Measurements from ENCODE around the gene ZFYVE1.
"Not testable (repeated sequence)": the region's sequence is repeated elsewhere in the genome, so short reads cannot be mapped to it uniquely, and the experiment has no call there.

The ZFYVE1 gene, protein sequence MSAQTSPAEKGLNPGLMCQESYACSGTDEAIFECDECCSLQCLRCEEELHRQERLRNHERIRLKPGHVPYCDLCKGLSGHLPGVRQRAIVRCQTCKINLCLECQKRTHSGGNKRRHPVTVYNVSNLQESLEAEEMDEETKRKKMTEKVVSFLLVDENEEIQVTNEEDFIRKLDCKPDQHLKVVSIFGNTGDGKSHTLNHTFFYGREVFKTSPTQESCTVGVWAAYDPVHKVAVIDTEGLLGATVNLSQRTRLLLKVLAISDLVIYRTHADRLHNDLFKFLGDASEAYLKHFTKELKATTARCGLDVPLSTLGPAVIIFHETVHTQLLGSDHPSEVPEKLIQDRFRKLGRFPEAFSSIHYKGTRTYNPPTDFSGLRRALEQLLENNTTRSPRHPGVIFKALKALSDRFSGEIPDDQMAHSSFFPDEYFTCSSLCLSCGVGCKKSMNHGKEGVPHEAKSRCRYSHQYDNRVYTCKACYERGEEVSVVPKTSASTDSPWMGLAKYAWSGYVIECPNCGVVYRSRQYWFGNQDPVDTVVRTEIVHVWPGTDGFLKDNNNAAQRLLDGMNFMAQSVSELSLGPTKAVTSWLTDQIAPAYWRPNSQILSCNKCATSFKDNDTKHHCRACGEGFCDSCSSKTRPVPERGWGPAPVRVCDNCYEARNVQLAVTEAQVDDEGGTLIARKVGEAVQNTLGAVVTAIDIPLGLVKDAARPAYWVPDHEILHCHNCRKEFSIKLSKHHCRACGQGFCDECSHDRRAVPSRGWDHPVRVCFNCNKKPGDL

GRCh38 chr14:73026845-73027542 lies at the start of gene ZFYVE1:
Gene ZFYVE1 (minus strand): TSS chr14:73027106. CDS start chr14:73024508, 2,598 bp downstream.
- peak; percentile 97 to 99 (median 97) for DNase-seq

GRCh38 chr14:73069585-73069984 lies 42.7 kb upstream of the ZFYVE1 start:
- no peak for DNase-seq

- DNase-seq = peak in 1 of 3 experiments; percentile 79
Measured at GRCh38 chr14:73058922-73059673, 32.2 kb upstream of the ZFYVE1 start.

- DNase-seq = peak; percentile 99 to 100 (median 100)
Measured at GRCh38 chr14:73058224-73058921, 31.5 kb upstream of the ZFYVE1 start, which contains the start of gene RBM25. Gene RBM25 (plus strand): TSS chr14:73058534. CDS start chr14:73071642, 13,108 bp downstream.

DNA sequence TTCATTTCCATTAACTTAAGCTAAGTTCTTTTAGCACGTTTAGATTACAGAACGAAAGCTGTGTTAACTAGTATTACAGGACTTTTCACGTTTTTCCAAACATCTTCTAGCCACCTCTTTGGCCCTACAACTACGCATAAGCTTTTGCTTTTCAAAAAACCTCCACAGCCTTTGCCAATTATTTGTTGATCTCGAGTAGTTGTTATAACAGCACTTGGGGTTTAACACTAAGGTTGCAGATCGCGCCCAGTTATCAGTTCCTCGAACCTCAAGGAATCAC lies 31.0 kb upstream of the ZFYVE1 start:
- no peak for DNase-seq

DNA sequence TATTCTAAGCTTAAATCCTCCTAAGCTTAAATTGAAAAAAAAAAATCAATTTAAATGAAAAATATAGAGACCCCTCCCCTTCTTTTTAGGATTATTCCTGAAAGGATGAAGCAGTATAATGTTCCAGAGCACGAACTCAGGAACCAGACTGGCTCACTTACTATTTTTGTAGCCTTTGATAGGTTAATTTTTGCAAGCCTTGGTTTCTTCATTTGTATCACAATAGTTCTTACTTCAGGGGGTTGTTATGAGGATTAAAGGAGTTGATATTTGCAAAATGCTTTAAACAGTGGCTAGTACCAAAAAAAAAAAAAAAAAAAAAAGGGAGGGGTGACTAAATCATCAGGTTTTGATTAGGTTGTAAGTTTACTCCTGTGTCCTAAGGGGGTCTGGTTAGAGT lies 28.3 kb upstream of the ZFYVE1 start:
- no peak for DNase-seq

GRCh38 chr14:73049428-73049827 lies 22.5 kb upstream of the ZFYVE1 start:
- no peak for DNase-seq

DNA sequence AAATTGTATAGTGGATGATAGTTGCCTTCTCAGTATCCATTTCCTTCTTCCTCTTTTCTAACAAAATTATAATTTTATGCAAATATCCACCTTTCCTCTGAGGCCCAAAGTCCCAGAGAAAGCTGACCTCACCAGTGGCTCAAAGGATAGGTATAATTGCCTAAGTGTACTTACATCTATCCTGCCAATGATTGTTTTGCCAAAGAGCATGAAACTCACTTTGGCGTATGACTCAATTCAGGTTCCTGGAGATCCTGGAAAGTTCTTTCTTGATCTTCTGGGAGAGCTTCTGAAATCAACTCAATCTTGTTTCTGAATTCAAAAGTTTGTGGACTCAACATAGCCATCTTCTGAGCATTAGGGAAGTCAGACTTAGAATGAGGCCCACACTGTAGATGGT lies 20.9 kb upstream of the ZFYVE1 start:
- no peak for DNase-seq

- not testable (repeated sequence) for DNase-seq
Measured at GRCh38 chr14:73036706-73037450, 10.0 kb upstream of the ZFYVE1 start.

DNA sequence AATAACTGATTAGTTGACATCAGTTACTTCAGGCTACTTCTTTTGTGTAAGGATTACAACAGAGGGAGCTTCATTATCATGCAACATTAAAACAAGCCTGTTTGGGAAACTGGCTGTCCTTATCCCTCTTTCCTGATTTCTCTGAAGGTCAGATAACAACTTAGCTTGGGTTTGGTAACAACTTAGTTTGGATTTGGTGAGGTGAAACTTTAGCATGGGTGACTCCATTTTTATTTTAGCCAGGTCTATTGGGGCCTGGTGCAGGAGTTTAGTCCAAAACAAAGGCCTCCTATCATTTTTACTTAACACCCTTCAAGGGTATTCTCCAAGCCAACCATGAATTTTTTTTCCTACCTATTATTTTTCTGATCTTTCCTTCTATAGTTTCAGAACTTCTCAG lies 1.1 kb upstream of the ZFYVE1 start:
- DNase-seq = no peak

DNA sequence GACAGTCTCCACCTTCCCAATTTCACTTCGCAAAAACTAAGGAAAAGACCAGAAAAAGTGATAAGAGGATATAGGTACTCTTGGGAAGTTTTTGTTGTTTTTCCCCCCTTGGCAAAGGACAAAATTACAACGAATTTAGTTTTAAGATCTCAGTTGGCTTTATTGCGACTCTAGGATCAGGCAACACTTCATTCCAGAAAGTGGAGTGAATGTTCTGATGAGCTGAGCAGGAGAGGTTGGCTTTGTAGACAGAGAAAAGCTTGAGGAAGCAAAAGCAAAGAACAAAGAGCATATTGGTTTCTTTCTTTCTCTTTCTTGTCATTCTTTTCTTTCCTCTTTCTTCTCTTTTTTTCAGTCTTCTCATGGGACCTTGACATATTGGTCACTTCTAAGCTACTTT lies 640 bp upstream of the ZFYVE1 start:
- no peak for DNase-seq

DNA sequence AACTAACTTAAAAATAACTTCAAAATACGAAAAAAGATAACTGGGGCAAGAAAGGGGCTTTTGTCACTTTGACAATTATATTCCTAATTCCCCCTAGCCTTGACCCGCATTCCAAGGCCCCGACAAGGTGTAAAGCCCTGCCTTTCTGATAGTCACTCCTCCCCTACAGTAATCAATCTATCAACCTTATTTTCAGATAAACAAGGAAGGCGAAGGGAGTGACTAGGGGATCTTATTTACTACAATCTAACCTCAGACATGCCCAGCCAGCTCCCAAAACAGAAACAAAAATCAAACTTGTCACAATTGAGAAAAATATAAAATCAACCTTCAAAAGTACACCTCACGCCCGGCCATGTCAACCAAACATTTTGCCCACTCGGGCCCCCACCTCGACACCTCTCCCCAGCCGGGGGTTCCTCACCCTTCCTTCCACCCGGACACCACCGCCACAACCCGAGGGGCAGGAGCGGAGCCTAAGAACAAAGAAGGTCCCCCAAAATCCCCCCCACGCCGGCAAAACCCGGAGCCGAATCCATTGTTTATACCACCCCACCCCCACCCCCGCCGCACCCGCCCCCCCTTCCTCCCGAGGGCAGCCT lies 562 bp downstream of the ZFYVE1 start:
- DNase-seq = peak in 1 of 3 experiments; percentile 49

DNA sequence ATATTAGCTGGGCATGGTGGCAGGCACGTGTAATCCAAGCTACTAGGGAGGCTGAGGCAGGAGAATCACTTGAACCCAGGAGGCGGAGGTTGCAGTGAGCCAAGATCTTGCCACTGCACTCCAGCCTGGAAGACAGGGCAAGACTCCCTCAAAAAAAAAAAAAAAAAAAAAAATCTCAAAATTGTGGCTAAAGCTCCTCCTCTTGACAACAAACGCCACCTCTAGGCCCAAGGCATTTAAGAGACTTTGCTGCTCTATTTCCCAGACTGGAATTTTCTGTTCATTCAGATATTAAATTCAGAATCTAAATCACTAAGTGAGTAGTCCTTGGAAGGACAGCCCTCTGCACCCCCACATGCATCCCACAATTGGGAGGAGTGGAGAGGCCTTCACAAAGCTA lies 1.4 kb downstream of the ZFYVE1 start:
- DNase-seq = no peak

- no peak for DNase-seq
Measured at GRCh38 chr14:73022051-73022450, 4.9 kb downstream of the ZFYVE1 start.

DNA sequence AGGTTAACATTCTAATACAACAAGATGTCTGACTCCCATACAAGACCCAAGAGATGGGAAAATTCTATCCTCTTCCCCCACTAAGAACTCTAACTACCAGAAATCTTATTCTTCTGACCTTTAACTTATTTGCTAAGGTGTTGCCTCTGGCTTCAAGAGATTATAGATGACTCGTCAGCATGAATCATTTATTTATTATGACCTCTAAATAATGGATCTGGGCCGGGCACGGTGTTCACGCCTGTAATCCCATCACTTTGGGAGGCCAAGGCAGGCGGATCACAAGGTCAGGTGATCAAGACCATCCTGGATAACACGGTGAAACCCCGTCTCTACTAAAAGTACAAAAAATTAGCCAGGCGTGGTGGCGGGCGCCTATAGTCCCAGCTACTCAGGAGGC lies 10.9 kb downstream of the ZFYVE1 start:
- not testable (repeated sequence) for DNase-seq

- not testable (repeated sequence) for DNase-seq
Measured at GRCh38 chr14:73015552-73015951, 11.4 kb downstream of the ZFYVE1 start.

DNA sequence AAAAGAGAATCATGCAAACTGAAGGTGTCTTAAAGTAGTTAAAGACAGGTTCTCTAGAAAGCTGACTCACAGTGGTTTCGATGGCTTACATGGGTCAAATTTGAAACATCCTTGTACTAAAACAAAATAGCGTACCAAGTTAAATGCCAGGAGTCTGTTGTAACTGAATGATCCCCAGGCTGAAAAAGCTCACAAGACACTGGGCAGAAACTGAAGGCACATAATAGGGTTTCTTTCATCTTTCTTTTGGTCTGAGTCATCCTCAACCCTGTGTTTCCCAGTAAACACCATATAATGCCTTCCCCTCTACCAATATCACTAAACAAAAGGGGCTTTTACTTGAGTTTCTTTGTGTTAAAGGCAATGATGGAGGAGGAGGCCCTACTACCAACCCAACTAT lies 12.8 kb downstream of the ZFYVE1 start:
- no peak for DNase-seq

DNA sequence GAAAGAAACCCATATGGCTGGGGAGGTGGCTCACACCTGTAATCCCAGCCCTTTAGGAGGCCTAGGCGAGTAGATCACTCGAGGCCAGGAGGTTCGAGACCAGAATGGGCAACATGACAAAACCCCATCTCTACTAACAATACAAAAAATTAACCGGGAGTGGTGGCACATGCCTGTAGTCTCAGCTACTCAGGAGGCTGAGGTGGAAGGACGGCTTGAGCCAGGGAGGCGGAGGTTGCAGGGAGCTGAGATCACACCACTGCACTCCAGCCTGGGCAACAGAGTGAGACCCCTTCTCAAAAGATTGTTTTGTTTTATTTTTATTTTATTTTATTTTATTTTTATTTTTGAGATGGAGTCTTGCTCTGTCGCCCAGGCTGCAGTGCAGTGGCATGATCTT lies 15.7 kb downstream of the ZFYVE1 start:
- DNase-seq = not testable (repeated sequence)

- DNase-seq = peak in 1 of 3 experiments; percentile 14
Measured at GRCh38 chr14:73008501-73008900, 18.4 kb downstream of the ZFYVE1 start.

DNA sequence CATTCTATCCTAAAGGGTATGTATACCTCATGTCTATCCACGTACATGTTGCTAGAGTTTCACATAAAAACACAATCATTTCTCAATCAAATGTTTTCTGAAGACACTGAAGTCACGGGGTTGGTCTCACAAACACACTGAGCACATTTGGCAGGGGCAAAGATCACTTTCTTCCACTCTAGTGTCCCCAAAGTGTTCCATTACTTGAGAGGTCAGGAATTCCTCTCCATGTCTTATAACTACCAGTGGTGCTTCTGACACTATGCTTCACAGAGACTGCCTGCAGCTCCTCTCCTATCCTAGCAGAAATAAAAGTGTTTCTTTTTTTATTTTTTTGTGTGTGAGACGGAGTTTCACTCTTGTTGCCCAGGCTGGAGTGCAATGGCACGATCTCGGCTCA lies 19.1 kb downstream of the ZFYVE1 start:
- no peak for DNase-seq

DNA sequence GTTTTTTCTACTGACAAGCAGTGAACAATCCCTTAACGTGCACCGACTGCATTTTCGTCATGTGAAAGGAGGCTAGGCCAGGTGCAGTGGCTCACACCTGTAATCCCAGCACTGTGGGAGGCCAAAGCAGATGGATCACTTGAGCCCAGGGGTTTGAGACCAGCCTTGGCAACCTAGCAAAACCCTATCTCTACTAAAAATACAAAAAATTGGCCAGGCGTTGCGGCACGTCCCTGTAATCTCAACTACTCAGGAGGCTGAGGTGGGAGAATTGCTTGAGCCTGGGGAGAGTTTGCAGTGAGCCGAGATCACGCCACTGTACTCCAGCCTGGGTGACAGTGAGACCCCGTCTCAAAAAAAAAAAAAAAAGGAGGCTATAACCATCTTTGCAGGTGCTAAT lies 22.3 kb downstream of the ZFYVE1 start:
- not testable (repeated sequence) for DNase-seq
